K562 (cell line): Measurements from ENCODE around the gene UBAC2. TPM values are rescaled to one million over a fixed set of nuclear protein-coding genes. Genes with fewer than 3 reads are reported as not detected.

ENCODE experiments used
- ATAC-seq: fragments of 200-7000 bp; cut with Tn5 transposase; 3 replicates; pipeline ENCODE4 v1.9.1; 2020; ENCODE audit warnings: moderate library complexity
- BruUV-seq: library from RNA; stranded (reverse); fragments of 400-500 nt; replicated peaks from 2 replicates; lab custom pipeline; 2021; lab: Mats Ljungman, UMichigan
- CTCF ChIA-PET: fragments of 300-600 bp; formaldehyde crosslinking; extraction: SDS; loops from one replicate; lab custom pipeline; 2021; ENCODE audit warnings: low intra/inter-chr PET ratio; lab: Yijun Ruan, JAX
- POLR2A ChIA-PET: fragments of 300-600, 350-650 bp; sonication (Branson Sonifier 250); formaldehyde crosslinking; extraction: SDS; loops from one replicate; lab custom pipeline; 2021; ENCODE audit warnings: antibody characterized with exemption, inconsistent platforms; lab: Yijun Ruan, JAX
- DNase-seq, 4 experiments: peaks; one replicate each; pipeline versions ENCODE4 v3.0.0 to v3.0.0-alpha.2; 2011 to 2018; ENCODE audit warnings: low spot score in 3 of 4, mixed read lengths in 3 of 4; ENCODE audit errors: extremely low read depth in 1 of 4
- FAIRE-seq: peaks from 2 replicates; lab custom pipeline; 2011; peaks lifted over from hg19 to GRCh38; lab: Jason Lieb, UNC
- H2AFZ ChIP-seq: 2 replicates; pipeline ENCODE4 v1.6.0; 2011; ENCODE audit warnings: low read depth, low read length, control low read depth, inconsistent platforms
- H3K27ac ChIP-seq: fragments of 200-600 bp; 3 replicates; pipeline ENCODE4 v1.8.0; 2011; ENCODE audit warnings: low read depth, mild to moderate bottlenecking, control low read depth, inconsistent platforms, low read length, moderate library complexity, mixed read lengths; ENCODE audit errors: extremely low read depth
- H3K27me3 ChIP-seq, 2 experiments: fragments of 300-600 bp in 1 of 2; 2 replicates in 1 of 2; 3 replicates in 1 of 2; pipeline versions ENCODE4 v1.6.0 to v1.8.0; 2011; ENCODE audit warnings: inconsistent platforms in 2 of 2, low read length in 2 of 2, mild to moderate bottlenecking in 1 of 2, mixed read lengths in 1 of 2, moderate library complexity in 1 of 2; ENCODE audit not compliant: control insufficient read depth in 2 of 2, insufficient read depth in 2 of 2
- H3K36me3 ChIP-seq: fragments of 300-600 bp; 3 replicates; pipeline ENCODE4 v1.8.0; 2011; ENCODE audit warnings: mild to moderate bottlenecking, low read length, inconsistent platforms; ENCODE audit not compliant: control insufficient read depth, insufficient read depth
- H3K4me1 ChIP-seq, 2 experiments: fragments of 200-600 bp in 1 of 2; replicated peaks in 1 of 2; 2 replicates in 1 of 2; 3 replicates in 1 of 2; pipeline versions ENCODE4 v1.5.1 to v1.8.0; 2011; ENCODE audit warnings: inconsistent platforms in 2 of 2, low read length in 2 of 2, mild to moderate bottlenecking in 1 of 2, mixed read lengths in 1 of 2, moderate library complexity in 1 of 2; ENCODE audit not compliant: control insufficient read depth in 2 of 2, insufficient read depth in 2 of 2
- H3K4me2 ChIP-seq: 2 replicates; pipeline ENCODE4 v1.6.1; 2011; ENCODE audit warnings: low read length, control low read depth, inconsistent platforms, mixed read lengths; ENCODE audit not compliant: insufficient read depth
- H3K4me3 ChIP-seq: fragments of 200-600 bp; sonication (generic), shearing (Covaris generic); 2 replicates; pipeline ENCODE4 v1.5.1; 2016; ENCODE audit warnings: control low read depth, inconsistent platforms
- H3K79me2 ChIP-seq: fragments of 200-600 bp; 3 replicates; pipeline ENCODE4 v1.8.0; 2011; ENCODE audit warnings: low read length, inconsistent platforms; ENCODE audit not compliant: control insufficient read depth, insufficient read depth
- H3K9ac ChIP-seq, 2 experiments: 2 replicates each; pipeline versions ENCODE4 v1.6.0 to v1.6.1; 2011; ENCODE audit warnings: low read depth in 2 of 2, low read length in 2 of 2, control low read depth in 1 of 2, inconsistent platforms in 1 of 2, mild to moderate bottlenecking in 1 of 2, mixed read lengths in 1 of 2; ENCODE audit not compliant: insufficient read depth in 1 of 2
- H3K9me1 ChIP-seq: one replicate; pipeline ENCODE4 v1.6.0; 2011; ENCODE audit warnings: inconsistent platforms, mild to moderate bottlenecking, low read length, moderate library complexity; ENCODE audit not compliant: control insufficient read depth, insufficient read depth
- H3K9me3 ChIP-seq: replicated peaks from 2 replicates; pipeline ENCODE4 v1.5.1; 2011; ENCODE audit warnings: low read depth, low read length, inconsistent platforms; ENCODE audit not compliant: control insufficient read depth, insufficient read depth
- H4K20me1 ChIP-seq: replicated peaks from 2 replicates; pipeline ENCODE4 v1.6.1; 2011; ENCODE audit warnings: low read length, inconsistent platforms, mixed read lengths; ENCODE audit not compliant: control insufficient read depth, insufficient read depth
- PYGO2 ChIP-seq: fragments of 450-650 bp; IDR thresholded peaks from 2 replicates; pipeline ENCODE4 v1.6.1; 2016; ENCODE audit warnings: mild to moderate bottlenecking, missing genetic modification characterization, moderate library complexity, missing compliant biosample characterization
- ZNF224 ChIP-seq: sonication (generic); formaldehyde crosslinking; IDR thresholded peaks from 2 replicates; pipeline ENCODE4 v1.8.0; 2022; ENCODE audit warnings: mild to moderate bottlenecking, missing genetic modification reagents
- ZNF586 ChIP-seq: fragments of 450-650 bp; formaldehyde crosslinking; conservative IDR thresholded peaks from 2 replicates; pipeline ENCODE4 v1.4.0; 2020; ENCODE audit warnings: mild to moderate bottlenecking, moderate library complexity
- WGBS: fragments of 100-300 bp; shearing (Covaris generic); methylation state at CpG from one replicate; pipeline ENCODE4 v1.1.6; 2016; ENCODE audit warnings: low coverage, mixed read lengths; ENCODE audit not compliant: insufficient coverage; ENCODE audit errors: missing lambda C conversion rate; 5-methylcytosine and 5-hydroxymethylcytosine counted together
- in situ Hi-C: fragments of 300-500 bp; cut with MboI; formaldehyde crosslinking; loops from 4 replicates; pipeline ENCODE4 v1.15.0; 2018; ENCODE audit warnings: inconsistent platforms, mixed read lengths
- intact Hi-C: fragments of 100-400 bp; cut with micrococcal nuclease; formaldehyde crosslinking; loops from 2 replicates; pipeline ENCODE4 v1.14.2; 2022
- polyA plus RNA-seq, 8 experiments: library from polyadenylated mRNA; depleted of rRNA in 4 of 8; stranded (reverse) in 5 of 8; unstranded in 3 of 8; fragments of >200 nt; fragmentation: Nextera tagmentation in 2 of 8; fragmentation: Illumina TruSeq in 1 of 8; extraction: Ambion mirVana in 2 of 8; extraction: Trizol in 1 of 8; gene quantifications; 2 replicates each; pipeline versions ENCODE4 v1.2.1 to v1.2.3, GENCODE V29; 2011 to 2014; ENCODE audit warnings: inconsistent platforms in 1 of 8, missing spikeins in 1 of 8
- total RNA-seq, 7 experiments: library from RNA; depleted of rRNA in 6 of 7; stranded (reverse); fragments of >200 nt in 6 of 7; fragmentation: Illumina TruSeq in 2 of 7; extraction: Trizol in 2 of 7; gene quantifications; 2 replicates each; pipeline versions ENCODE4 v1.2.1 to v1.2.3, GENCODE V29; 2011 to 2021; ENCODE audit warnings: low replicate concordance in 1 of 7
- TF ChIP-seq, protein P1 (sequence below), 3 experiments: fragments of 200-800 bp in 1 of 3; fragments of 250-450 bp in 1 of 3; fragments of 450-650 bp in 1 of 3; sonication (Bioruptor Pico) in 1 of 3; sonication (Bioruptor generic) in 1 of 3; formaldehyde crosslinking in 1 of 3; IDR thresholded peaks; 2 replicates each; pipeline versions ENCODE4 v1.6.1 to v1.8.0; 2016 to 2022; ENCODE audit warnings: mild to moderate bottlenecking in 2 of 3, missing genetic modification characterization in 2 of 3, missing compliant biosample characterization in 1 of 3, moderate library complexity in 1 of 3

The UBAC2 gene
- total and polyA plus RNA-seq, 9 of the 15 experiments (the other 6 are each of a cell fraction or from before 2014, with no cell fraction given), result 6.0 to 84.1 (median 32.3) TPM

DNA sequence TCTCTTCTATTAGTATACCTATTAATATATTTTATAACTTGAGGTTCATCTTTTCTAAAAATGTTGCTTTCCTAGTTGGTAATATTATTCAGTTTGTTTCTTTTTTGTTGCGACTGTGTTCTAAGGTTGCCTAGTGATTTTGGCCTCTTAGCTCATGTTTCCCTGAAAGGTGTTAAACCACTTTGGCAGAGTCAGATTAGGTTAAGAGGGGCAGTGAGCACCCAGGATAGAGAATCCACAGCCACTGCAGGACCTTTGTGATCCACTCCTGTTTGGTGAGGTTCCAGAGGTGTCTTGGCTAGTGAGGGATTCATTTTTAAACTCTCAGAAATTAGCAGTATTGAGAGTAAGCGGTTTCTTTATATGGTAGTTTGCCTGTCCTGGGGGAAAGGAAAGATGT is 72.5 kb downstream of the UBAC2 start:
- no peak overlapping the region for H3K4me3 ChIP-seq
- H3K27ac ChIP-seq, result no peak overlapping the region
- POLR2A ChIA-PET, result interaction anchor here (0.6 kb wide), 1 partner anchor 32 kb away, joined by 3 read pairs; no protein-coding TSS in a partner anchor
- H3K9me1 ChIP-seq, result no peaks in the 10 kb centered on the region
- no peaks in the 10 kb centered on the region for H4K20me1 ChIP-seq
- peaks cover 11% of the 10 kb centered on the region; the same call in 2 of the 3 replicates for H3K36me3 ChIP-seq
- H2AFZ ChIP-seq, result no peak overlapping the region
- H3K27me3 ChIP-seq, result no peaks in the 10 kb centered on the region
- DNase-seq, result no peak
- in situ Hi-C loops, result no loop called here
- no peak overlapping the region for H3K4me2 ChIP-seq
- H3K9me3 ChIP-seq, result no peaks in the 10 kb centered on the region
- peaks cover 3 to 8% of the 10 kb centered on the region in 2 experiments; a peak in 3 of 5 replicates for H3K4me1 ChIP-seq
- 100% methylated on average over 1 of the region's 2 CpGs for WGBS
- no peak for ATAC-seq
- intact Hi-C loops, result loop anchor here (5.0 kb wide), 1 partner anchor 94 kb away; no protein-coding TSS in a partner anchor
- TF ChIP-seq, protein P1, sequence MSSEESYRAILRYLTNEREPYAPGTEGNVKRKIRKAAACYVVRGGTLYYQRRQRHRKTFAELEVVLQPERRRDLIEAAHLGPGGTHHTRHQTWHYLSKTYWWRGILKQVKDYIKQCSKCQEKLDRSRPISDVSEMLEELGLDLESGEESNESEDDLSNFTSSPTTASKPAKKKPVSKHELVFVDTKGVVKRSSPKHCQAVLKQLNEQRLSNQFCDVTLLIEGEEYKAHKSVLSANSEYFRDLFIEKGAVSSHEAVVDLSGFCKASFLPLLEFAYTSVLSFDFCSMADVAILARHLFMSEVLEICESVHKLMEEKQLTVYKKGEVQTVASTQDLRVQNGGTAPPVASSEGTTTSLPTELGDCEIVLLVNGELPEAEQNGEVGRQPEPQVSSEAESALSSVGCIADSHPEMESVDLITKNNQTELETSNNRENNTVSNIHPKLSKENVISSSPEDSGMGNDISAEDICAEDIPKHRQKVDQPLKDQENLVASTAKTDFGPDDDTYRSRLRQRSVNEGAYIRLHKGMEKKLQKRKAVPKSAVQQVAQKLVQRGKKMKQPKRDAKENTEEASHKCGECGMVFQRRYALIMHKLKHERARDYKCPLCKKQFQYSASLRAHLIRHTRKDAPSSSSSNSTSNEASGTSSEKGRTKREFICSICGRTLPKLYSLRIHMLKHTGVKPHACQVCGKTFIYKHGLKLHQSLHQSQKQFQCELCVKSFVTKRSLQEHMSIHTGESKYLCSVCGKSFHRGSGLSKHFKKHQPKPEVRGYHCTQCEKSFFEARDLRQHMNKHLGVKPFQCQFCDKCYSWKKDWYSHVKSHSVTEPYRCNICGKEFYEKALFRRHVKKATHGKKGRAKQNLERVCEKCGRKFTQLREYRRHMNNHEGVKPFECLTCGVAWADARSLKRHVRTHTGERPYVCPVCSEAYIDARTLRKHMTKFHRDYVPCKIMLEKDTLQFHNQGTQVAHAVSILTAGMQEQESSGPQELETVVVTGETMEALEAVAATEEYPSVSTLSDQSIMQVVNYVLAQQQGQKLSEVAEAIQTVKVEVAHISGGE (CRISPR knock-in tag; IDR thresholded peaks at IDR 0.05), result no peak
- TF ChIP-seq PYGO2, result no peak
- no peak for TF ChIP-seq ZNF224 (CRISPR knock-in tag)
- TF ChIP-seq ZNF586 (CRISPR knock-in tag), result no peak
- TF ChIP-seq, all 486 proteins: peak for 0
- Histone ChIP-seq H3K79me2 (peaks cover 21% of the 10 kb centered on the region), H3K9ac (no peak overlapping the region)
- CTCF ChIA-PET, result interaction anchor here (5.6 kb wide), 1 partner anchor 163 kb away, joined by 73 read pairs; no protein-coding TSS in a partner anchor
- BruUV-seq, result no TSS peak
- no peak for FAIRE-seq
